ENCODE results near the gene CENPL.

CENPL gene

DNA sequence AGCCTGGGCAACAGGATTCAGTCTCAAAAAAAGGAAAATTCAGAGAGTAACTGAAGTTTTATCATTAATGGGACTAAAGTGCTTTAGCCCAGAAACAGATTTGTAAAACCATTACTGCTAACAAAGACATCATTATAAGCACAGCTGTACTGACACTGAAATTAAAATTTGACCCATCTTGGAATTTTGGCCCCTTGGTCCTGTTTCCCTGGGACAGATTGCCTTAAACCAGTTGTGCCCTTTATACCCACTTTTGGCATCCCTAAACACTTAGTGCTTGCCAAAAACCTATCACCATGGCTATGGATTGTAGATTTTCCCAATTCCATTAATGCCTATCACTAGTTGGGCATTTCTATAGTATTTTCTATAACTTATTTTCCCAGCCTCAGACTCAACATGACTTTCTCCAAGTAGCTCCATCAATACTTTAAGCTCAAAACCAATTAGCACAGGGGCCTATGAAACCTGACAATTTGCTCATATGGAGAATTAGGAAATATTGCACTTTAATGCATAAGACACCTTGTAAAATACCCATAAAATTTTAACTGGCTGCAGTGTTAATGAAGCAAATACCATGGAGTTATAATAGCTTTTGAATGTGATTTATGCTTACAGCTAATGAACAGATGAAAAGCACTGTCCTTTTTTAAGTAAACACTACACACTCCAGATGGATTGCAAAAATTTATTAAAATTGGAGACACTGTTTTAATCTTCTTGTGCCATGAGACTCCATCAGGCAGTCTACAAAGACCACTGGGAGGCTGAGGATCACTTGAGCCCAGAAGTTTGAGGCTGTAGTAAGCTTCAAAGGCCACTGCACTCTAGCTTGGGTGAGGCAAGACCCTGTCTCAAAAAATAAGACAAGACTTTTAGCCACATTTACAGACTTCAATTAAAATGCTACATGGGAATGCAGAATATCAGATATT, 38.8 kb upstream of the CENPL start:
- no peak for TF ChIP-seq GATA3 (IDR thresholded peaks at IDR 0.05; ENCODE audit: low read depth, low read length)

DNA sequence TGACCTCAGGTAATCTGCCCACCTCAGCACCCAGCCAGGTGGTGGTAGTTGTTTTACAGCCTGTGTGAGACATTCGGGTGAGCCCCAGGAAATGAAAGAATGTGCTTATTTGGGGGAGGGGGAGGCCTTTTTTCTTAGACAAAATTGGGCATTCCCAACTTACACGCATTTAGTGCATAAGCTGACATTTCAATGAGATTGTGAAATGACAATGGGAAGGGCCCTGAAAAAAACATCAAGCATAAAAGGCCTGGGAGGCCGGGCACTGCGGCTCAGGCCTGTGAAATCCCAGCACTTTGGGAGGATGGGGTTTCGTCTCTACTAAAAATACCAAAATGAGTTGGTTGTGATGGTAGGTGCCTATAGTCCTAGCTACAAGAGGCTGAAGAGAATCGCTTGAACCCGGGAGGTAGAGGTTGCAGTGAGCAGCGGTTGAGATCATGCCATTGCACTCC, 38.1 kb upstream of the CENPL start:
- no peak for TF ChIP-seq GATA2 (IDR thresholded peaks at IDR 0.05; ENCODE audit: low read depth, low read length)

DNA sequence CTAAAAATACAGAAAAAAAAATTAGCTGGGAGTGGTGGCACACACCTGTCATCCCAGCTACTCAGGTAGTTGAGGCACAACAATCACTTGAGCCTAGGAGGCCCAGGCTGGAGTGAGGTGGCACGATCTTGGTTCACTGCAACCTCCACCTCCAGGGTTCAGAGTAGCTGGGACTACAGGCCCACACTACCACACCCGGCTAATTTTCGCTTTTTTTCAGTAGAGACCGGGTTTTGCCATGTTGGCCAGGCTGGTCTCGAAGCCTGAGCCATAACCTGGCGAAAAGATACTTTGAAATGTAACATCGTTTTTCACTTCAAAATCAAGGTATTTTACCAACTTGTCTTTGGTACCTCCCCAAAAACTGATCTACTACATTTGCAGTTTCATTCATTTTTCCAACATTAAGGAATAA, 37.1 kb upstream of the CENPL start:
- TF ChIP-seq GATA2 (IDR thresholded peaks at IDR 0.05; ENCODE audit: low read depth, low read length) (no peak), GATA3 (IDR thresholded peaks at IDR 0.05; ENCODE audit: low read depth, low read length) (no peak)

DNA sequence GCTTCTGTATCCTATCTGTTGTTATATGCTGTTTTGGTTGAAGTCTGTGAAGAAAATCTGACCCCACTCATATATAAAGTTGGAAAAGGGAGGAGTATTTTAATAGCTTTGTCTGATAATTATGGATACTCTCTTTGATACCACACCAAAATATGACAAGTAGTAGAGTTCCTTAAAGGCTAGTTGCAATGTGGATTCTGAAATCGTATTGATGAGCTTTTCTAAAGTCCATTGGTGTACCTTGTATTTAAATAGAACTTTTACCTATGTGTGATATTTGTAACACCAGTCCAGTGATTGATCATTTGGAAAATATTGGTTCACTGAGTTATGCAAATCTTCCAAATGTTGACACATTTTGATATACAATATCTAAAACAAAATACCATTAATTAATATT, 35.4 kb upstream of the CENPL start:
- TF ChIP-seq GATA3 (IDR thresholded peaks at IDR 0.05; ENCODE audit: low read depth, low read length) (no peak), GATA2 (IDR thresholded peaks at IDR 0.05; ENCODE audit: low read depth, low read length) (no peak)

DNA sequence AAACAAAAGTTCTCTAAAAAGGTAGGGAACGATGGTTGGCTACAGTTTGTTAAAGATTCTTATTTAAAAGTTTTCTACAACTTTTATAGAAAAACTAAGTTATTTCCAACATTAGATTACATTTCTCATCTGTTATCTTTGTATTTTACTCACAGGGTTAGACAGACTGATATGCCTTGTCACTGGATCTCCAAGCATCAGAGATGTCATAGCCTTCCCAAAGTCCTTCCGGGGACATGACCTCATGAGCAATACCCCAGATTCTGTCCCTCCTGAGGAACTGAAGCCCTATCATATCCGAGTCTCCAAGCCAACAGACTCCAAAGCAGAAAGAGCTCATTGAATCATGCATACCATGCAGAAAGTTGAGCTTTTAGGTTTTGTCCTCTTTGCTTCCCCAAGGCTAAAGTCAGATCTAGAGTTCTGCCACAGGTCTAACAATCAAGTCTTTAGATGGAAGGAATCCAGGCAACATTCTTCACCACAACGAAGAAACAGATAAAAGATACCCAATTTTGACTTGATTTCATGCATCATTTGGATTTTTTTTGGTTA, 32.8 kb upstream of the CENPL start:
- TF ChIP-seq GATA2 (IDR thresholded peaks at IDR 0.05; ENCODE audit: low read depth, low read length) = no peak
- no peak for TF ChIP-seq GATA3 (IDR thresholded peaks at IDR 0.05; ENCODE audit: low read depth, low read length)

DNA sequence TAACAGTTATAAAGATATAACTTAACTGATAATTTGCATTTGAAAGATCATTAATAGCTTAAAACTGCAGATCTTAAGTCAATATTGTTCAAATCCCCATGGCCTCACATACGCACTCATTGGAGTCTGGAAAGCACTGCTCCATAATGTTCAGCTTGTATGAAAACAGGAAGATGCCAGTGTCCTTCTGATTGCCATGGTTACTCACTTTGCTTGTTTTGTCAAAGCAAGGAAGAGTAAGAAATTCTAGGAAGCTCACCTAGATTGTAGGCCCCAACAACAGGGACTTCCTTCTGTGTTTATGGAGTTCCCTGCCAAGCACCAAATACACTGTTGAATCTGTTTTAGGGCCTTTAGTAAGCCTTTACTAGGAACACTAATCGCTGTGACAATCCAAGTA, 32.2 kb upstream of the CENPL start:
- TF ChIP-seq GATA3 (IDR thresholded peaks at IDR 0.05; ENCODE audit: low read depth, low read length) (no peak), GATA2 (IDR thresholded peaks at IDR 0.05; ENCODE audit: low read depth, low read length) (no peak)

DNA sequence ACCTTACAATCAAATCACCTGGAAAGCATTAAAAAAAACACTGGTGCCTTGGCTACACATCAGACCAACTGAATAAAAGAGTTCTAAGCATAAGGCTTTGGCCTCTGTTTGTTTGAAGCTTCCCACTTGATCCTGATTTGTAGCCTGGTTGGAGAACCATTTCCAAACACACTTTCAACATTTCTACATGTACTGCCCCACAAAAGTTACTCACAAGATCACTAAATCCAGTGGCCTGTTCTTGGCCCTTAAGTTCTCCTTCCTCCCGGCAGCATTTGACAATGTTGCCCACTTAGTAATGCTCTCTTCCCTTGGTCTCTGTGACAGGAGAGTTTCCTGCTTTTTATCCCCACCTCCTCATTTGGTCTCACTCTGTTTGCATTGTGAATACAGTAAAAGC, 31.3 kb upstream of the CENPL start:
- no peak for TF ChIP-seq GATA3 (IDR thresholded peaks at IDR 0.05; ENCODE audit: low read depth, low read length)
- no peak for TF ChIP-seq GATA2 (IDR thresholded peaks at IDR 0.05; ENCODE audit: low read depth, low read length)

DNA sequence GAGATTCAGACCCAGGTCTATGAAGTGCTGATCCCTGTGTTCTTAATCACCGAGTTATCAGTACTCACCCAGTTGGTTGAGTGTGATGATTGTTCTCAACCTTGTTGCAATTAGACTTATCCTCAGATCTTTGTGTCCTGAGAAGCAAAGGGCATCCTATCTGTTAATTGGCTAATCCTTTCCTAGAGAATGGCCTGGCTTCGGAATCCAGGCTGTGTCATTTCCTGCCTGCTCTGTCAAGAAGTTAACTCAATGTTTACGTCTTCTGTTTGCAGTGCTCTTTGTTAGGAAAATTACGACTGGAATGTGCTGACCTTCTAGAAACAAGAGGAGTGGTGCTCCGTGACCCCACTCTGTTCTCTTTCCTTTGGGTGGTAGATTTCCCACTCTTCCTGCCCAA, 28.4 kb upstream of the CENPL start:
- TF ChIP-seq GATA2 (IDR thresholded peaks at IDR 0.05; ENCODE audit: low read depth, low read length) = no peak
- TF ChIP-seq GATA3 (IDR thresholded peaks at IDR 0.05; ENCODE audit: low read depth, low read length) = no peak

DNA sequence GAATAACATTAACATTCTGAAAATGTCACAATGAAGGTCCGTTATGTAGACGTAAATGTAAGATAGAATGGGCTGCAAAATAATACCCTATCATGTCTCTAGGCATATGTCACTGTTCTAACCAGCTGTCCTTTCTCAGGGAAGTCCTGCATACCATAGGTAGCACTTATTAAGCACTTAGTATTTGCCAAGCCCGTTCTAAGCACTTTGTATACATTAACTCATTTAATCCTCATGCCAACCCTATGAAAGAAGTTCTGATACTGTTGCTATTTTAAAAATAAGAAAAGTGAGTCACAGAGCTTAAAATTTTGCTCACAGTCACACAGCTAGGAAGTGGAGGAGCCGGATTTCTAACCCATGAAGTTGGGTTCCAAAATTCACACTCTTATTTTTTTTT, 27.4 kb upstream of the CENPL start:
- no peak for TF ChIP-seq GATA3 (IDR thresholded peaks at IDR 0.05; ENCODE audit: low read depth, low read length)
- no peak for TF ChIP-seq GATA2 (IDR thresholded peaks at IDR 0.05; ENCODE audit: low read depth, low read length)

DNA sequence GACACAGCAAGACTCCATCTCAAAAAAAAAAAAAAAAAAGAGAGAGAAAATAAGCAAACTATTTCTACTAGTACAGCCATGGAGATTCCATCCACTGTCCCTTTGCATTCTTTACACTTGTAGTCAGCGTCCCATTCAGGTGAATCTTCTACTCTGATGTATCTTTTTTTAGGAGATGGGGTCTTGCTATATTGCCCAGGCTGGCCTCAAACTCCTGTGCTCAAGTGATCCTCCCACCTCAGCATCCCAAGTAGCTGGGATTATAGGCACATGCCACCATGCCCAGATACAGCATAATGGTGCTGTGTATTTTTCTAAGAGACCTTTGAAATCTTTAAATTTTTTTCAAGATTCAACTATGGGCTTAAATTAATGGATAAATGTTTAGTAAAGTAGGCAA, 8.1 kb upstream of the CENPL start:
- no peak for TF ChIP-seq GATA3 (IDR thresholded peaks at IDR 0.05; ENCODE audit: low read depth, low read length)
- no peak for TF ChIP-seq GATA2 (IDR thresholded peaks at IDR 0.05; ENCODE audit: low read depth, low read length)

DNA sequence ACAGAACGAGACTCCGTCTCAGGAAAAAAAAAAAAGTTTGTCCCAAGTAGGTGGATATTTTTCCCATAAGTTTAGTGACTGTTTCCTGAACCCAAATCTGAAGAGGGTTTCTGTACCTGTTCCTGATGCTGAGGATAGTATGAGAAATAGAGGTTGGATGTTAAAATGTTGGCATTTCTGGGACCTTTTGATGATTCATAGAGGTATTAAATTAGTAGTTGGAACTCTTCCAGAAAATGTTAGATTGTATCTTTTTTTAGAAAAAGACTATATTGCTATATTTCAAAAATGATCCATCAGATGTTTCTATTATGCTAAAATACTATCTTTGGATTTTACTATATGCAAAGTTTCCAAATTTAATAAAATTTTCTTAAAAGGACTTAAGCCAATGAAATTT, 2.9 kb upstream of the CENPL start:
- TF ChIP-seq GATA2 (IDR thresholded peaks at IDR 0.05; ENCODE audit: low read depth, low read length) = no peak

DNA sequence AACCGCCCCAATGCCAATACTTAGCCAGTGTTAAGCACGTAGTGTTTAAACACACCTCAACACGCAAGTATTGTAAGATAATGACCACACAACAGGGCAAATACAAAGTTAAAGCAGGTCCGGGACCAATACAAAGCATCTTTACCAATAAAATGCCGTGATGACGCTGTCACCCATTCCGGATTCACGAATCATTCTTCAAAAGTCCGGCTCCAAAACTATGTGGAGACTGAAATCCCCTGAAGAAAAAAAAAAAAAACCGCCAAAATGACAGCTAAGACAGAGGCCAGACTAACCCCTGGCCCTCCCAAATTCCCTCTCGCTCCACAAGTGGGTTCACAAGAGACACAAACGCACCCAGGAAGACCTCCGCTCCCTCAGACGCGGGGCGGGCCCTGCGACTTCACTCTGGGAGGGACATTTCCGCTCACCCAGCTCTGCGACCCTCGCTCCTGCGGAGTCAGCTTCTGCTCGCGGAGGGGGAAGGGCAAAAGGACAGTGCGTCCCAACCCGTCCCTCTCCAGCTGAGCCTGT, 835 bp downstream of the CENPL start:
- TF ChIP-seq GATA2 (IDR thresholded peaks at IDR 0.05; ENCODE audit: low read depth, low read length) = no peak
- TF ChIP-seq GATA3 (IDR thresholded peaks at IDR 0.05; ENCODE audit: low read depth, low read length) = no peak

DNA sequence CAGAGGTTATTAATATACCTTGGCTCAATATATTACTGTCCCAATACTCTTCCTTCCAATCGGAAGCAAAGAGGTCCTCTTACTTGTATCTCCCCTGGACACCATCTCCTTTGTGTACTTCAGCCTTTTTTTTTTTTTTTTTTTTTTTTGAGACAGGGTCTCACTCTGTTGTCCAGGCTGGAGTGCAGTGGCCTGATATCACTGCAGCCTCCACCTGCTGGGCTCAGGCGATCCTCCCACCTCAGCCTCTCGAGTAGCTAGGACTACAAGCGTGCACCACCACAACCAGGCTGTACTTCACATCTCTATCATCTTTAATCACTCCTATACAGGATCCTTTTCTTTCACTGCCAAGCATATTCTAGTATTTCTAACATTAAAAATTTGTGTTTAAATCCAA, 3.0 kb downstream of the CENPL start:
- TF ChIP-seq GATA2 (IDR thresholded peaks at IDR 0.05; ENCODE audit: low read depth, low read length) = no peak
- no peak for TF ChIP-seq GATA3 (IDR thresholded peaks at IDR 0.05; ENCODE audit: low read depth, low read length)

DNA sequence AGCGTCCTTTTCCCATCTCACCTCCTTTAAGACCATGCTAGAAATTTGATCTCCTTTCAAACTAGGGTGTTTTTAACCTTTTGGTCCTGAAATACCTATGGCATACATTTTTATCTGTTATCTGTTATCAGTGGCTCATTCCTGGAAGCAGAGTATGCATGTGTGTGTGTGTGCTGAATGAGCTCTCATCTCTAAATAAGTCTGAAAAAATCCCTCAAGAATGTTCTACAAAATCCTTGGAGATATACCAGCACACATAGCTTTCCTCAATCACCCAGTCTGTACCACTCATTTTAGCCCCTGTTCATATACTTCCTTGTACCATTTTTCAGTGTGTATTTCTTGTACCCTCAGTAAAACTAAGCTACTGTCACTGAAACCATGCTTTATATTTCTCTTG, 6.2 kb downstream of the CENPL start:
- TF ChIP-seq GATA3 (IDR thresholded peaks at IDR 0.05; ENCODE audit: low read depth, low read length) (no peak), GATA2 (IDR thresholded peaks at IDR 0.05; ENCODE audit: low read depth, low read length) (no peak)

DNA sequence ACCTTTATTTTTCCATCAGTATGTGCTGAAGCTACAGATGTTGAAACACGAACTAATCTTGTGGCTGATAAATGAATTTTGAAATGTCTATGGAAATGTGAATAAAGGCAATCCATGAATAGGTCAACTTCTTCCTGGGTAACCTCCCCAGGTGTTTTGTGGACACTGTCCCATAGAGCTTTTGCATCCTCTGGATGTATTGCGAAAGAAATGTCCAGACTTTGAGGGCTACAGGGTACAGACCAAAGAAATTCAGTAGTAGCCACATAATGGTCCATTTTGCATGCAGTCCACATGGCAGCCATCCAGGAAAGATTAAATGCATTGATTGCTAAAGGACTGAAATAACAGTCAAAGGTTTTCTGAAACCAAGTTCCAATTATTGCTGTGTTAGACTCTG, 21.7 kb downstream of the CENPL start:
- TF ChIP-seq GATA3 (IDR thresholded peaks at IDR 0.05; ENCODE audit: low read depth, low read length) = no peak
- no peak for TF ChIP-seq GATA2 (IDR thresholded peaks at IDR 0.05; ENCODE audit: low read depth, low read length)

All from SH-SY5Y (cell line).